GM19463 (cell line): ENCODE results near the gene EDN2.

Experiments
- ATAC-seq: cut with Tn5 transposase; IDR thresholded peaks from one replicate; pipeline ENCODE4 v1.9.1; 2021; ENCODE audit warnings: mild to moderate bottlenecking, moderate library complexity; ENCODE audit not compliant: unreplicated experiment

The EDN2 gene

DNA sequence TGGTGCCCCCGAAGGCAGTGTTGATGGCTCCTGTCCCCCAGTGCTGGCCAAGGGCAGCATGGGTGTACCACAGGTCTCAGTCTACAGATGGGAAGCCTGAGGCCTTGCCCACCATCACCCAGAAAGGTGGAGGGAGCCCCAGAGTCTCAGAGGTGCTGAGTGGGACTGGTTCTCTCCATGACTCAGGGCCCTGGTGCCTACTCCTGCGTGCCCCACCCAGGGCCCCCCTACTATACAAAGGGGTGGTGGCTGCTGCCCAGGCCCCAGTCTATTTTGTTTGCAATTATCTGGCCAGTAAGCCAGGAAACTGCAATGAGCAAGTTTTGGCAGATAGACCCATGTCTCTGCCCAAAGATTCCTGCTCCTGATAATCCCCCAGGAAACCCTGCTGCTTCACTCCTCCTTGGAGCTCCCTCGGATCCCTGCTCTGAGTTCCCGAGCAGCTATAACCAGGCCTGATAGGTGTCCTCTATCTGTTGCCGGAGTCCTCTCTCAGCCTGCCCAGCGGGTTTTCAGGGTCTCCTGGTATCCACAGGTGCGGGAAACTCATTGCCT lies 41.7 kb downstream of the EDN2 start:
- no peak for ATAC-seq

DNA sequence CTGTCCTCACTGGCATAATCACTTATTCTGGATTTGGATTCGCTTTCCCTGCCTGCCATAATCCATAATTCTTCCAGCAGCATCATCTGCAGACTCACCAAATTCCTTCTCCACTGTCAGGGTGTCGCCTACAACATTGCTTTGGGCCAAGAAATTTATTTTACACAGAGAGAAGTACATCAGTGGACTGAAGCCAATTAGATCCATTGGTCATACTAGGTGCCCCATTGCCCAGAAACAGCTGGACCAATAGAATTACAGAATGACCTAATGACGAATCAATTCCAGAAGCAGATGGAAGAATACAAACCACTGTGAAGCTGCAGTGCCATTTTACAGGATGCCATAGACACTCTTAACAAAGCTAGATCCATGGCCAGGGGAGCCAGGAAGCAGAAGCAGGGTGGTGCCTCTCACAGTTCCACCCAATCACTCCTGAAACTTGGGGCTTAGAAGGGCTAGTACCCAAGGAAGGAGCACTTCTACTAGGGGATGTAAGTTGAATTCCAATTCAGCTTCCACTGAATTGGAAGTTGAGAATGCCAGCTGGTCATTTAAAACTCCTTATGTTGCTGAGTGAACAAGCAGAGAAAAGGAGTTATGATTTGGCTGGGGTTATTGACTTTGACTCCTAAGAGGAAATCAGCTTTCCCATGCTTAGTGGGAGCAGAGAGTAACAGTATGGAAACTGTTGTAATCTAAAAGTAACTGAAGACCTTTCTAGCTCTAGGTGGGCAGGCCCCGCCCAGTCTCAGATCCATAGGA lies 44.0 kb downstream of the EDN2 start:
- no peak for ATAC-seq

DNA sequence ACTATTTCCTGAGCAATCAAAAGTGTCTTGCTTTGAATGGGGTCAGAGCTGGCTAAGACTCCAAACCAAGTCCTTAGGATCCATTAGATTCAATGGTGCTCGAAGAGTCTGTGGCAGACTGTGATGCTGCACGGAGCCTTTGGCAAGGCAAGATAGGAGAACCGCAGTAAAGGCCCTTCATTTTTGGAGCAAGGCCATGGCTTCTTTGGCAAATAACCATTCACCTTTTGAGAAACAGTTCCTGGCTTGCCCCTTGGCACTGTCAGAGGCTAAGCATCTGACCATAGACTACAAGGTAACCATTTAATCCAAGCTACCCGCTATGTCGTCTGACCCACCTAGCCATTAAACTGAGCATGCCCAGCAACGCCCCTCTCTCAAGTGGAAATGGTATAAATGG lies 45.2 kb downstream of the EDN2 start:
- ATAC-seq, result no peak

DNA sequence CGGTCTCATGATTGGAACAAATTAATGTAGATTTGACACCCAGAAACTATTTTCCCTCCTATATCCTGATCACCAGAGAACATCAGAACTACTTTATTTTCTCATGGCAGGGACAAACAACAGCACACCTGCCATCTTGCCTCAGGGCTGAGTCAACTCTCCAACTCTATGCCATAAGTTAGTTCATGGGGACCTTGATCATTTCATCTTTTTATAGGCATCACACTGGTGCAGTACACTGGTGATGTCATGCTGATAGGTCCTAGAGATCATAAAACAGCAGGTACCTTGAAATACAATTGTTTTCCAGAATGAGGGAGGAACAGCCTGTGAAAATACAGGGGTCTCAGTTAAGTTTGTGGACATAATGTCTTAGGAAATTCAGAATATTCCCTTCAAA lies 45.8 kb downstream of the EDN2 start:
- ATAC-seq, result no peak

DNA sequence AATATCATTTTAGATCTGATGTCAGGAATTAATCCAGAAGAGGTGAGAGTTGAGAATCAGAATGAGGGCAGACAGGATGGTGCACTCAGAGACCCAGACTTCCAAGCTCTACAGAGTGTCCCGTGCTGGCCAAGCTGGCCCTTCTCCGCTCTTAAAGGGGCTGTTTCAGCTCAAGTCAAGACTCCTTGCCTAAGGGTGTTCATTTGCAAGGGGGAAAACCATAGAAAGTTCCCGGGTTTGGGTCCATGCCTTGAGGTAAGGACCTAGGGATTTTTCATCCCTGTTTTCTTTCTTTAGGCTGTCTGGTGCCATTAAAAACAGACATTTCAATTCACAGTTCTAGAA lies 47.5 kb downstream of the EDN2 start:
- ATAC-seq, result no peak

DNA sequence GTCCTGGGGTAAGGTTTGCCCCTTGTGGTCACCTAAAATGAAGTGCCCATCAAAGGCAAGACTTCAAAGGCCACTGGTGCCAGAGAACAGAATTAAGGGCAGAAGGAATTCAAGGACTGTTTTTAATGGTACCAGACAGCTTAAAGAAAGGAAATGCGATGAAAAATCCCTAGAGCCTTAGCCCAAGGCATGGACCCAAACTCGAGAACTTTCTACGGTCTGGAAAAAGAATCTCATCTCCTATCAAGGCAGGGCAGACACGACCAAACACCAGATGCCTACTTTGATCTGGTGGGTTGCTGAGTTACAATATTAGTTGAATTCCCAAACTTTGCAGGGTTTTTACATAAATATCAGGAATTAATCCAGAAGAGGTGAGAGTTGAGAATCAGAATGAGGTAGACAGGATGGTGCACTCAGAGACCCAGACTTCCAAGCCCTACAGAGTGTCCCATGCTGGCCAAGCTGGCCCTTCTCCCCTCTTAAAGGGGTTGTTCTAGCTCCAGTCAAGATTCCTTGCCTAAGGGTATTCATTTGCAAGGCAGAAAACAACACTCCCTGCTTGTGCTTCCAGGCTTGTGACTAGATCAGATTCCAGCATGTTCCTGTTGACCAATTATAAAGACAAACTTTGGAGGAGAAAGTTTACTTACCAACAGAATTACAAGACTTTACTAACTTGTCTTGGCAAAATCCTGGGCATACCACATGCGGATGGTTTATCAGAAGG lies 48.0 kb downstream of the EDN2 start:
- no peak for ATAC-seq

DNA sequence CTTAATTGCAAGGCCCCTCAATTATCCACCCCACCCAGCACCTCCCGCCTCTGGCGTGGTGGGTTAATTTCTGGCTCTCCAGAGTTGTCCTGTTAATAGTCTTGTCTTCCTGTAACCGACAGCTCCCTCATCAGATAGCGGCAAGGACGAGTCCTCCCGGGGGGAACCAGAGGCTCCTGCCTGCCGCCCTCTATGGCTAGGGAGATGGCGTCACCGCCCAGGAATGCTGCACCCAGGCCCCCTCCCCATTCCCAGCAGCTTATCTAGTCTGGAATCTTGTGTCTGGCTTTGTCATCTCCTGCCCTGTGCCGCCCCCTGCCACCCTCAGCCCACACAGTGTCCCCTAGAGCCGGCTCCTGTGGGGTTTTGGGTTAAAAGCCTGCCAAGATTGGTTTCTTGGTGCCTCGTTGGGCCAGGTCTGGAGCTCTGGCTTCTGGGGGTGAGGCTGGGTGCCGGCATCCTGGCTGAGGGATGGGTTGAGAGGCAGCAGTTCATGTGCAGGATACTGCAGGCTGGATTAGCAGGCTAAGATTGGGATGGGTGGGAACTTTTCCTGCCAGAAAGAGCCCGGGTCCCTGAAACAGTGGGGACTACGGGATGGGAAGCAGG lies 48.8 kb downstream of the EDN2 start:
- ATAC-seq, result no peak

DNA sequence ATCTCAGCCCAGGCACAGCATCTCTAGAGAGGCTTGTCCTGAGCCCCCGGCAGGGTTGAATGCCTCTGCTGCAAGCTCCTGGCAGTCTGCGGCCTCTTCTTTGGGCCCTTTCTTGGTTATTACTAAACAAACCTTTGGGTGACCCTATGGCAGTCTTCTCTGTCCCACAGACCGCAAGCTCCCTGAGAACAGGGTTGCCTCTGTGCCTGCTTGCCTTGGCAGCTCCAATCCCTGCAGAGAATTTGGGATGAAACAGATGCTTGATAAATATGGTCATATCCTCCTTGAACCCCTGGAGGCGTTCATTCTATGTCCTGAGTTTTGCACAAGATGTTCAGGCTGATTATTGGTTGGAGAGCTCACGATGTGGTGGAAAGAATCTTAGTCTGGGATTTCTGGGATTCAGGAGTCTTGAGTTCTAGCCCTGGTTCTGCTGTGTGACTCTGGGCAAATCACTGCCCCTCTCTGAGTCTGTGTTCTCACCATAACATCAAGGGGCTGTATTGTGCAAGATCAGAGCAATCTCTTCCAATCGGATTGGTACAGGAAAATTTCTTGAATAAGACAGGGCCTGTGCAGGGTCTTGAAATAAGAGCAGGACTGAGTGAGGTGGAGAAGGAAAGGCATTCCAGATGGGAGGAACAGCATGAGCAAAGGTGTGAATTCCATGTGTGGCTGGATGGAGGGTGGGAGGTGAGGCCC lies 49.6 kb downstream of the EDN2 start:
- ATAC-seq, result no peak

DNA sequence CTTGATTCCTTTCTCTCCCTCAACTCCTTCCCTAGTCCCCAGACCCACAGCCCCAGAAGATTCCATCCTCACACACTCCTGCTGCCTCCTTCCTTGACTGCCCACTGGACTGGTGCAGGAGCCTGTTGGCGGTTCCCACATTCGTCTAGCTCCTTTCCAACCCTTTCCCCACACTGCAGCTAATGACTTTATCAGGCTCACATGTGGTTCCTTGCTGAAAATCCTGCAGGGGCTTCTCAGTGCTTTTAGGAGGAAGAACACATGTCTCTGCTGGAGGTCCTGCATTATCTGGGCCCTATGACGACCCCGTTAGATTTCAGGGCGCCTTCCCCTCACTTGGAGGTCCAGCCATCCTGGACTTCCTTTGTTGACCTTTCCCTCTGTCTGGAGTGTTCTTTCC lies 50.2 kb downstream of the EDN2 start:
- ATAC-seq, result no peak

DNA sequence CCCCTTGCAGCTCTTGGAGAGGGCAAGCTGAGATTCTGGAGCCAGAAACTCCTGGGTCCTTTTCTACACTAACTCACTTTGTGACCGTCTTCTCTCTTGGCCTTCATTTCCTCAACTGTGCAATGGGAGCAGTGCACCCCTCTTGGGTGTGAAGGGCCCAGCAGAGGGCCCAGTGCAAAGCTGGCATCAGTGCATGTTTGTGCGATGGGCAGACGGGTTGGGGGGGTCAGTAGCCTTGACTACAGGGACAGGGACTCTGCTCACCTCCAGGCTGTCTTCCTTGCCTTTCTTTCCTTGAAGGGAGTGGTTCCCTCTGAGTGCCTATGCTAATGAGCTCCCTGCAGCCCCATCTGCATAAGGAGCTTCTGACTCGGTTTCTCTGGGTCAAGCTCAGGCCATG lies 51.0 kb downstream of the EDN2 start:
- no peak for ATAC-seq

DNA sequence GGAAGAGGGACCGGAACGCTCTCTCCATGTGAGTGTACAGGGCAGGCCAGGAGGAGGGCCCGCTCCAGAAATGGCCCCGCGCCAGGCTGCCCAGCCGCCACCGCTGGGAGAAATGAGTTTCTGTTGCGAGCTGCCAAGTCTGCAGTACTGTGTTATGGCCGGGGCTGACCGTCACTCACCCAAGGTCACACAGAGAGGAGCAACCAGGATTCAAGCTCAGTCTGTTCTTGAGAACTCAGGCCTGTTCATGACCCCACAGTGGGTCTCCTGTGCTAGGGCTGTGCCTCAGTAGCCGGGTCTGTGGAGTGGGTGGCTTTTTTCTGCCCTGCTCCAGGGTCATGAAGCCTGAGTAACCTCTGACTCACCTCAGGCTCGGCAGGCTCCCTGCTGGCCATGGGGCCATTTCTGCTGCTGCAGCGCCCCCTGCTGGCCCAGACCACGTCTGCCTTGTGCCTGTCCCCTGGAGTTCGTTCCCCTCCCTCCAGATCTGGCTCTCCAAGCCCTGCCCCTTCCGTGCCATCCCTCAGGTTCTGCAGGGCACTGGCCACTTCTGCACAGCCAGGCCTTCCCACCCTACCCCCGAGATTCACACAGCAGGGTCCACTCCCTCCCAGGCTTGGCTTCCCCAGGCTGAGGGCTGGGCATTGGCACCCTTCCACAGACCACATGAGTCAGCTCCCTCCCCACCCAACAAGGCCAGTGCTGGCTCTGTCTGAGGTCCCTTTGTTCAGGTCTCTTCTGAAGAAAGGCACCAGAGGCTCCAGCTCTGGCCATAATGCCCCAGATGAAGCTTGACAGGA lies 51.8 kb downstream of the EDN2 start:
- peak; percentile 53 for ATAC-seq

DNA sequence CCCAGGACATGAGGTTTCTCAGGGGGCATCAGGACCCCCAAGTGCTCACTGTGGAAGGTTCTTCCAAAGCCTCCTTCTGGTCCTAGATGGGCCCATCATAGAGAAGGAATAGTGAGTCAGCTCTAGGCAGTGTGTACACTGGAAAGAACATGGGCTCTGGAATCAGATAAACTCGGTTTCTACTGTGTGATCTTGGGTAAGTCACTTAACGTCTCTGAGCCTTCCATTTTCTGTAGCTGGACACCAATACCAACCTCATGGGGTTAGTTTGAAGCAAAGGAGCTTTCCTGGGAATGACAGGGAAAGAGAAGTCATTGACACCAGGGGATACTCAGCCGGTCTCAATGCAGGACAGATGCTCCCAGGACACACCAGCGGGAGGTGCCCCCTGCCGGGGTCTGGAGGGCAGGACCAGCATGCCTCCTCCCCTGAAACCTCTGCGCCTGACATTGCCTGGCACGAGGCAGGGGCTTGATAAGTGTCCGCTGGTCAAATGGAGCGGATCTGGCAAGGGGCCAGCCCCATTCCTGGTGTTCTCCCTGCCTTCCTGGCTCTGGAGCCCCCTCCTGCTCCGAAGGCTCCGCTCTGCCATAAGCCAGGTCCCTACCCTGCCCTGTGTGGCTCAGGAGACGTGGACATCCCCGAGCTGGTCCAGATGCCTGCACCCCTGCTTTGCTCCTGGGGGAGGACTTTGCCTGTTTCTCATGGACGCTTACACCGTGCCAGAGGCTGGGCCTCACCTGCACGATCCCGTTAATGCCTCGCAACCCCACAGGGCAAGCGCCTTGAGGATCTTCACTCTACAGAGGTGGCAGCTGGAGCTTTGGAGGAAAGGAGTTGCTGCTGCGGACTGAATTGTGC lies 52.8 kb downstream of the EDN2 start:
- no peak for ATAC-seq

DNA sequence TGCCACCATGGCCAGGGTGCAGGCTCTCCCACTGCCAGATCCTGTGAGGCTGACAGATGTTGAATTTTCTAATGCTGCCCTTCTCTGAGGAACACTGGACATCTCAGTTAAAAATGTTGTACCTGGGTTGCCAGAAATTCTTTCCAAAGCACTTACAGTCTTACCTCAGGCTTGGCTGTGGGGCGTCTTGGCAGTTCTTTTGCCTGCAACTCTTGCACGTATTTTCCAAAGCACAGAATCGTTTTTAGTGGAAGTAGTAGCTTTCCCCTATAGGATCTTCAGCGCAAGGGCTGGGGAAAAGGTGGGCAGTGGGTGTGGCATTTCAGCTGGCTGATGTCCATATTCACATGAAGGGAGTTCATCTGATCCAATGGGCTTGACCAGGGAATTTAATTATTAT lies 53.9 kb downstream of the EDN2 start:
- no peak for ATAC-seq

DNA sequence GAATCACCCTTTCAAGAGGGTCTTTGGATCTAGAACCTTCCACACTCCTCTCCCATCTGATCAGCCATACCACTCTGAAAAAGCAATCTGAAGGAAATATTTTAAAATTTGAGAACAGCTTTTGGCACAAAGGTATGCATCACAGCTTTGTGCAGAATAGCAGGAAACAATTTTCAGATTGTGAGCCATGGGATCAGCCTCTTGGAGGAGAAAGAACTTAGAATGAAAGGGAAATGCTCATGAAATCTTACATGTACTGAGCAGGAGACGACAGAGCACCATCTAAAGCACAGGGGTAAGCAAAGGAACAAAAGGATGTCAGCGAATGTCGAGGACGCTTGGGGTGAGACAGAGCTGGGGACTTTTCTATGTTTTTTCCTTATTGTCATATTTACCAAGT lies 54.4 kb downstream of the EDN2 start:
- ATAC-seq, result no peak

DNA sequence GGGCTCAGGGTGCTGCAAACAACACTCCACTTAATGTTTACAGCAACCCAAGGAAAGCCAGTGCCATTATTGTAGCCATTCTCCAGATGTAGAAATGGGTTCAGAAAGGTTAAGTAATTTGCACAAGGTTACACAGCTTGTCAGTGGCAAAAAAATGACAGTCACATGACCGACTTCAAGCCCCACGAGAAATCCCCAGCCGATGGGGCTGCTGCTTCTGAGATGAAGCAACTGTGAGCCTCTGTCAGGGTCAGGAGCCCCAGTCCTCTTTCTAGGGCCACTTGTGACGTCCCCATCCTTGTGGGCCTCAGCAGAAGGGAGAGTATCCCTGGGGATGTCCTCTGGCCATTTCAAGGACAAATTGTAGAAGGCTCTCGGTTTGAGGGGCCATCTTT lies 54.8 kb downstream of the EDN2 start:
- no peak for ATAC-seq
